ENCODE measurements around the gene GFPT2.
A peak's percentile ranks its signal among the peaks of the same experiment; 100 is the strongest.

Gene GFPT2

DNA sequence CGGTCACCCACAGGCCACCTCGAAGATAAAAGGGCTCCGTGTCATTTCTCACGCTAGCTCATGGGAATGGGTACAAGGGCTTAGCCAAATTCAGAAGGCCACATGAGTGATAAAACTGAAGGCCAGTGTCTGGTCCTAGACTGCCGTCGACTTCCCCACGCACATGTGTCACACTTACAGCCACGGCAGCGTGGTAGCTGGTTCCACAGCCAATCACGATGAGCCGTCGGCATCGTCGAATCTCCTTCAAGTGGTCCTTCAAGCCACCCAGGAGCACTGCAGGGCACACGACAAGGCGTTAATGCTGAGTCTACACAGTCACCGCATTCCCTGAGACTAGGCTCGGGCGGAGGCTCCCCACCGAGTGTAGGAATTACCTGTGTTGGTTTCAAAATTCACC lies 36.5 kb downstream of the GFPT2 start:
- no peak for ATAC-seq (ENCODE audit: low read depth)
- H3K4me3 ChIP-seq (ENCODE audit: severe bottlenecking): no peak overlapping the region
- no peaks in the 10 kb centered on the region for H3K27me3 ChIP-seq (ENCODE audit: insufficient read depth, poor library complexity, severe bottlenecking)
- TF ChIP-seq, protein P1, sequence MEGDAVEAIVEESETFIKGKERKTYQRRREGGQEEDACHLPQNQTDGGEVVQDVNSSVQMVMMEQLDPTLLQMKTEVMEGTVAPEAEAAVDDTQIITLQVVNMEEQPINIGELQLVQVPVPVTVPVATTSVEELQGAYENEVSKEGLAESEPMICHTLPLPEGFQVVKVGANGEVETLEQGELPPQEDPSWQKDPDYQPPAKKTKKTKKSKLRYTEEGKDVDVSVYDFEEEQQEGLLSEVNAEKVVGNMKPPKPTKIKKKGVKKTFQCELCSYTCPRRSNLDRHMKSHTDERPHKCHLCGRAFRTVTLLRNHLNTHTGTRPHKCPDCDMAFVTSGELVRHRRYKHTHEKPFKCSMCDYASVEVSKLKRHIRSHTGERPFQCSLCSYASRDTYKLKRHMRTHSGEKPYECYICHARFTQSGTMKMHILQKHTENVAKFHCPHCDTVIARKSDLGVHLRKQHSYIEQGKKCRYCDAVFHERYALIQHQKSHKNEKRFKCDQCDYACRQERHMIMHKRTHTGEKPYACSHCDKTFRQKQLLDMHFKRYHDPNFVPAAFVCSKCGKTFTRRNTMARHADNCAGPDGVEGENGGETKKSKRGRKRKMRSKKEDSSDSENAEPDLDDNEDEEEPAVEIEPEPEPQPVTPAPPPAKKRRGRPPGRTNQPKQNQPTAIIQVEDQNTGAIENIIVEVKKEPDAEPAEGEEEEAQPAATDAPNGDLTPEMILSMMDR (IDR thresholded peaks at IDR 0.05; ENCODE audit: poor library complexity, severe bottlenecking): no peak
- H3K36me3 ChIP-seq (ENCODE audit: low read depth): no peaks in the 10 kb centered on the region
- H3K27ac ChIP-seq (ENCODE audit: poor library complexity, severe bottlenecking): no peak overlapping the region
- no peaks in the 10 kb centered on the region for H3K9me3 ChIP-seq (ENCODE audit: severe bottlenecking)
- no peaks in the 10 kb centered on the region for H3K4me1 ChIP-seq (ENCODE audit: insufficient read depth, poor library complexity, severe bottlenecking)
- no peak for DNase-seq (ENCODE audit: low spot score)

DNA sequence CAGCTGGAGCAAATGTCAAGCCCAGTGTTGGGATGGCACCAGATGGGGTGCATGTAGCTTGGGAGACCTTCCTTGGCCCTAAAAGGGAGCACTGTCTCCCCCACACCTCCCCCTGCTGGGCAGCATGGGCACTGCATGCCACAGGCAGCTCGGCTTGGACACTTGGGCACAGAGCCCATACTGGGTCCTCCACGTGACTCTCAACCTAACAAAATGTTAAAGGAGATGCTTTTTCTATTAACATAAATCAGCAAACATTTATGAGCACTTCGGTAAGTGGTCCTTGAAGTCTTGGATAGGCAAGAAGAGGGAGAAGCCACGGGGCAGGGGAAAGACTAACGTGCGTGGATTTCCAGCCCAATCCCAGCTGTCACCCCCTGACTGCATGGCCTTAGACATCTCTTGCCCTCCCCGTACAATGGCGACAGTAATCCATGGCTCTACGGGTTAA lies 37.3 kb downstream of the GFPT2 start:
- H3K27ac ChIP-seq (ENCODE audit: poor library complexity, severe bottlenecking): no peak overlapping the region
- no peaks in the 10 kb centered on the region for H3K36me3 ChIP-seq (ENCODE audit: low read depth)
- no peaks in the 10 kb centered on the region for H3K27me3 ChIP-seq (ENCODE audit: insufficient read depth, poor library complexity, severe bottlenecking)
- ATAC-seq (ENCODE audit: low read depth): peak; percentile 14; the same call in 1 of the 3 replicates
- no peaks in the 10 kb centered on the region for H3K9me3 ChIP-seq (ENCODE audit: severe bottlenecking)
- no peak for DNase-seq (ENCODE audit: low spot score)
- TF ChIP-seq, protein P1 (IDR thresholded peaks at IDR 0.05; ENCODE audit: poor library complexity, severe bottlenecking): peak; percentile 86
- H3K4me1 ChIP-seq (ENCODE audit: insufficient read depth, poor library complexity, severe bottlenecking): no peaks in the 10 kb centered on the region
- no peak overlapping the region for H3K4me3 ChIP-seq (ENCODE audit: severe bottlenecking)

DNA sequence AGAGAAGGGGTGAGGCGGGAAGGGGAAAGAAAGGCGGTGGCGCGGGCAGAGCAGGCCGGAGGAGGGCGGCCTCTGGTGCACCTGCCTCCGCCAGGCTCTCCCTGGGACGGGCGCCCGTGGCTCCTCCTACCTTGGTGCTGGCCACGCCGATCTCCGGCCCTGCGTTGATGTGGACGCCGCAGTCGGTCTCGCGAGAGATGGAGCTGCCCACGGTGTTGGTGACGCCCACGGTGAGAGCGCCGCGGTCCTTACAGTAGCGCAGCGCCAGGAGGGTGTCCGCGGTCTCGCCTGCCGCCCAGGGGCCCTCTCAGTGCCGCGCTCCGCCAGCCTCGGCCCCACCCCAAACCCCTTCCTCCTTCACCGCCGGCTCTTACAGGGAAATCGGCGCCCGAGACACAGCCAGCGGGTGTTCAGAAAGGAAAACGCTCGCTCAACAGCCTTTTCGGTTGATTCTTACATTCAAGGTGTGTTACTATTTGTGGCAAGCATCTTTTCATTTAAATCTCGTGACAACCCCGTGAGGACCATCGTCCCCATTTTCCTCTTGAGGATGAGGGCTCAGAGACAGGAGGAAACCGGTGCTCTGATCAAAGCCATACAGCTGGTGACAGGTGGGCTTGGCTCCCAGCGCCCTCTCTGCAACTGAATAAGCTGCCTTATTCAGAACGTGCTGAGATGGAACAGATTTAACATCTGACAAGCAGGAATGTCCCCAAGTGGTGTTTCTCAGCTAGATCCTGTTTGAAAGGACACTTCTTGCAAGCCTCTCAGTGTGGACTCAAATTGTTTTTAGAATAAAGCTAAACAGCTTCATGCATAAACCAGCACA lies 39.2 kb downstream of the GFPT2 start:
- Histone ChIP-seq H3K36me3 (ENCODE audit: low read depth) (no peaks in the 10 kb centered on the region), H3K4me3 (ENCODE audit: severe bottlenecking) (peak overlapping the region; percentile 41), H3K27me3 (ENCODE audit: insufficient read depth, poor library complexity, severe bottlenecking) (no peaks in the 10 kb centered on the region), H3K9me3 (ENCODE audit: severe bottlenecking) (peaks cover 3% of the 10 kb centered on the region), H3K4me1 (ENCODE audit: insufficient read depth, poor library complexity, severe bottlenecking) (no peaks in the 10 kb centered on the region), H3K27ac (ENCODE audit: poor library complexity, severe bottlenecking) (no peak overlapping the region)
- DNase-seq (ENCODE audit: low spot score) (no peak), ATAC-seq (ENCODE audit: low read depth) (peak; percentile 94)
- TF ChIP-seq, protein P1 (IDR thresholded peaks at IDR 0.05; ENCODE audit: poor library complexity, severe bottlenecking): no peak

DNA sequence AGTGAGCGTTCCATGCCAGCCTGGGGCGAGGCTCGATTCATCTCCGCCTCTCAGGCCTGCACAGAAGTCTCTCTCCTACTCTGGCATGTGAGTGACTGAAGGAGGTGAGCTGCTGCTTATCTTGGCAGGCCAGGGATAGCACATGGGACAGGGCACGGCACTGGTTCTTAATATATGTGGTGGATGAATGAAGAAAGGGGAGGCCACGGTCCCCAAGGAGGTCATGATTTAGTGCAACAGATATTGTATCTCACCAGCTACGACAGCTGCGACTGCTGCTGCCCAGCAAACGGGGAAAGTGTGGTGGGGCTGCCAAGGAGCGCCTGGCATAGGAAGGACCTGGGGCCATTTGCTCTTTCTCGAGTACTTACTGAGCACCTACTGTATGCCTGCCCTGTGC lies 41.9 kb downstream of the GFPT2 start:
- DNase-seq (ENCODE audit: low spot score) (no peak), ATAC-seq (ENCODE audit: low read depth) (no peak)
- no peaks in the 10 kb centered on the region for H3K4me1 ChIP-seq (ENCODE audit: insufficient read depth, poor library complexity, severe bottlenecking)
- no peak overlapping the region for H3K27ac ChIP-seq (ENCODE audit: poor library complexity, severe bottlenecking)
- H3K27me3 ChIP-seq (ENCODE audit: insufficient read depth, poor library complexity, severe bottlenecking): no peaks in the 10 kb centered on the region
- H3K36me3 ChIP-seq (ENCODE audit: low read depth): no peaks in the 10 kb centered on the region
- H3K9me3 ChIP-seq (ENCODE audit: severe bottlenecking): peaks cover 3% of the 10 kb centered on the region
- H3K4me3 ChIP-seq (ENCODE audit: severe bottlenecking): no peak overlapping the region
- TF ChIP-seq, protein P1 (IDR thresholded peaks at IDR 0.05; ENCODE audit: poor library complexity, severe bottlenecking): no peak

DNA sequence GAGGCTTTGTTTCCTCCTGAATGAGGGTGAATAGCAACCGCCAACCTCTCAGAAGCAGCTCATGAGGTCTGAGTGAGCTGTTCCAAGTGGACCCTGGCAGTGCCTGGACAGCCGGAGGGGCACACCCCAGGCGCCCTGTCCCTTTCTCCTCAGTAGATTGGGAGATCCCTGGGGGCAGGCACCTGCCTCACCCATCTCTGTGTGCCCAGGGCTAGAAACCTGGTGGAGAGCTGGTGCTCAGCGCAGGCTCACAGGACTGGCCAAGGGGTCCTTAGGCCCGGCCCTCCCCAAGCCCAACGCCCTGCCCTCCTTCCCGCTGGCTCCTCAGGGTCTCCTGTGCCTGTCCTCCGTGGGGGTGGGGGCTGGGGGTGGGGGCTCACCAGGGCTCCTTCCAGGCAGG lies 46.3 kb downstream of the GFPT2 start:
- ATAC-seq (ENCODE audit: low read depth) (0 out of 3 replicates have a peak, but pooled peaks have one; percentile 13), DNase-seq (ENCODE audit: low spot score) (no peak)
- TF ChIP-seq, protein P1 (IDR thresholded peaks at IDR 0.05; ENCODE audit: poor library complexity, severe bottlenecking): no peak
- Histone ChIP-seq H3K27ac (ENCODE audit: poor library complexity, severe bottlenecking) (no peak overlapping the region), H3K36me3 (ENCODE audit: low read depth) (no peaks in the 10 kb centered on the region), H3K4me1 (ENCODE audit: insufficient read depth, poor library complexity, severe bottlenecking) (no peaks in the 10 kb centered on the region), H3K9me3 (ENCODE audit: severe bottlenecking) (peaks cover 3% of the 10 kb centered on the region), H3K4me3 (ENCODE audit: severe bottlenecking) (no peak overlapping the region), H3K27me3 (ENCODE audit: insufficient read depth, poor library complexity, severe bottlenecking) (no peaks in the 10 kb centered on the region)
